Lower leg skin (tissue), 4 donors: ENCODE data around the gene SMIM23. TPM values are rescaled to one million over a fixed set of nuclear protein-coding genes. Genes with fewer than 3 reads are reported as not detected.
"Not testable (repeated sequence)": the region's sequence is repeated elsewhere in the genome, so short reads cannot be mapped to it uniquely, and the experiment has no call there.

ENCODE experiments used
- DNase-seq, 2 donors: peaks; one replicate each; pipeline ENCODE4 v3.0.0-alpha.2; 2019; ENCODE audit warnings: low spot score in 2 of 2
- H3K4me3 ChIP-seq: fragments of 200-600 bp; sonication (generic); 2 replicates; pipeline ENCODE4 v1.5.1; 2017; ENCODE audit warnings: mild to moderate bottlenecking, low read depth; ENCODE audit not compliant: poor library complexity, severe bottlenecking
- POLR2A ChIP-seq, 2 donors: fragments of 450-650 bp; IDR thresholded peaks; one replicate each; pipeline ENCODE4 v1.6.1; 2016 to 2017; ENCODE audit warnings: antibody characterized with exemption in 2 of 2, mild to moderate bottlenecking in 1 of 2, moderate library complexity in 1 of 2
- WGBS, 2 donors: methylation state at CpG; one replicate each; pipeline ENCODE4 v1.1.5; 2018; 5-methylcytosine and 5-hydroxymethylcytosine counted together
- intact Hi-C: fragments of 100-400 bp; cut with DNase I; formaldehyde crosslinking; loops from one replicate; pipeline ENCODE4 v1.15.0; 2023; ENCODE audit warnings: low total_unique reads
- total RNA-seq, 4 donors: library from RNA; depleted of rRNA; stranded (reverse); fragments of >200 nt; gene quantifications; one replicate each; pipeline ENCODE4 v1.1.0, GENCODE V29; 2016
- TF ChIP-seq, protein P1 (sequence below), 3 donors: fragments of 450-650 bp; IDR thresholded peaks; one replicate each; pipeline ENCODE4 v1.5.1; 2016; ENCODE audit warnings: antibody characterized with exemption in 3 of 3, mild to moderate bottlenecking in 3 of 3, moderate library complexity in 2 of 3

SMIM23 gene
- total RNA-seq, 4 donors from 2014 or later: not detected

DNA sequence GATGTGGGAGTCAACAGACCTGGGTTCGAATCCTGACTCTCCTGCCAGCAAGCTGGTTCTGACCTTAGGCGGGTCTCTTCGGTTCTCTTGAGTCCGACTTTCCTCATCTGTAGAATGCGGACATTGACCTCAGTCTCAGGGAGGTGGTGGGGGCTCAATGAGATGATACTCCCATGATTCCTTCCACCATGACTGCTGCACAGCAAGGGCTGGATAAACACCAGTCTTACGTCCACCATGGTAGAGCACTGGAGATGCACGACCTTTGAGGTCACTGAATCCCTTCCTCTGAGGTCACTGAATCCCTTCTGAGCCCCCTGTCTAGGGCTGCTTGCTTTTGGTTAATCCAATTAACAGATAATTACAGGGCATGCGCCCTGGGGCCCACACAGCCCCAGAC lies 12.5 kb upstream of the SMIM23 start:
- TF ChIP-seq, protein P1, sequence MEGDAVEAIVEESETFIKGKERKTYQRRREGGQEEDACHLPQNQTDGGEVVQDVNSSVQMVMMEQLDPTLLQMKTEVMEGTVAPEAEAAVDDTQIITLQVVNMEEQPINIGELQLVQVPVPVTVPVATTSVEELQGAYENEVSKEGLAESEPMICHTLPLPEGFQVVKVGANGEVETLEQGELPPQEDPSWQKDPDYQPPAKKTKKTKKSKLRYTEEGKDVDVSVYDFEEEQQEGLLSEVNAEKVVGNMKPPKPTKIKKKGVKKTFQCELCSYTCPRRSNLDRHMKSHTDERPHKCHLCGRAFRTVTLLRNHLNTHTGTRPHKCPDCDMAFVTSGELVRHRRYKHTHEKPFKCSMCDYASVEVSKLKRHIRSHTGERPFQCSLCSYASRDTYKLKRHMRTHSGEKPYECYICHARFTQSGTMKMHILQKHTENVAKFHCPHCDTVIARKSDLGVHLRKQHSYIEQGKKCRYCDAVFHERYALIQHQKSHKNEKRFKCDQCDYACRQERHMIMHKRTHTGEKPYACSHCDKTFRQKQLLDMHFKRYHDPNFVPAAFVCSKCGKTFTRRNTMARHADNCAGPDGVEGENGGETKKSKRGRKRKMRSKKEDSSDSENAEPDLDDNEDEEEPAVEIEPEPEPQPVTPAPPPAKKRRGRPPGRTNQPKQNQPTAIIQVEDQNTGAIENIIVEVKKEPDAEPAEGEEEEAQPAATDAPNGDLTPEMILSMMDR (IDR thresholded peaks at IDR 0.05): no peak
- TF ChIP-seq POLR2A (IDR thresholded peaks at IDR 0.05): no peak
- no peak for DNase-seq
- intact Hi-C loops: no loop called here
- H3K4me3 ChIP-seq: no peak overlapping the region
- 80 to 85% methylated on average over 8 of the region's 8 CpGs for WGBS, 2 donors

DNA sequence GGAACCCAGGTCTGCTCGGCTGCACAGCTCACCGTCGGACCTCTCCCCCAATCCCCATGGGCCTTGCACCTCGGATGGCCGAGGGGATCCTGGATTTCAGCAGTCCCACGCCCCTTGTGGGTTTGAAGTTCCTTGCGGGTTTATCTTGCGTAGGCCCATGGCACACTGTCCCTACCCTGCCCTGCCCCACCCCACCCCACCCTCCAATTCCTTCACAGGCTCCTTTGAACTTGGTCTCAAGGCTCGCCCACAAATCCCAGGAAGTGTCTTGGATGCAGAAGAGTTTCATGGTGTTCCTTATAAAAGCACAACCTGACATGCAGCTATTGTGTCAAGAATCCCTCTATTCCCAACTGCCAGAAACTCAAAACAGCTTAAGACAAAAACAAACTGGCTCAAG lies 11.2 kb upstream of the SMIM23 start:
- 83 to 94% methylated on average over 9 of the region's 9 CpGs for WGBS, 2 donors

GRCh38 chr5:171776213-171776612 lies 9.4 kb upstream of the SMIM23 start:
- TF ChIP-seq, protein P1 (IDR thresholded peaks at IDR 0.05): no peak
- no peak for TF ChIP-seq POLR2A (IDR thresholded peaks at IDR 0.05)
- no peak for DNase-seq
- intact Hi-C loops: no loop called here
- no peak overlapping the region for H3K4me3 ChIP-seq
- 66 to 72% methylated on average over 11 to 12 of the region's 12 CpGs for WGBS, 2 donors

More for the DNA sequence above, 11.2 kb upstream of the SMIM23 start:
- DNase-seq: no peak
- intact Hi-C loops: no loop called here
- no peak for TF ChIP-seq POLR2A (IDR thresholded peaks at IDR 0.05)
- TF ChIP-seq, protein P1 (IDR thresholded peaks at IDR 0.05): no peak
- H3K4me3 ChIP-seq: no peak overlapping the region

- TF ChIP-seq POLR2A (IDR thresholded peaks at IDR 0.05): no peak
- TF ChIP-seq, protein P1 (IDR thresholded peaks at IDR 0.05): no peak
- WGBS, 2 donors: 56 to 69% methylated on average over 19 of the region's 19 CpGs
- intact Hi-C loops: no loop called here
- no peak for DNase-seq
- no peak overlapping the region for H3K4me3 ChIP-seq
Measured at GRCh38 chr5:171776770-171777759, 8.6 kb upstream of the SMIM23 start.

- intact Hi-C loops, DNase-seq, H3K4me3 ChIP-seq: not testable (repeated sequence)
- 60 to 84% methylated on average over 4 of the region's 4 CpGs for WGBS, 2 donors
Measured at GRCh38 chr5:171781744-171782143, 3.9 kb upstream of the SMIM23 start.

DNA sequence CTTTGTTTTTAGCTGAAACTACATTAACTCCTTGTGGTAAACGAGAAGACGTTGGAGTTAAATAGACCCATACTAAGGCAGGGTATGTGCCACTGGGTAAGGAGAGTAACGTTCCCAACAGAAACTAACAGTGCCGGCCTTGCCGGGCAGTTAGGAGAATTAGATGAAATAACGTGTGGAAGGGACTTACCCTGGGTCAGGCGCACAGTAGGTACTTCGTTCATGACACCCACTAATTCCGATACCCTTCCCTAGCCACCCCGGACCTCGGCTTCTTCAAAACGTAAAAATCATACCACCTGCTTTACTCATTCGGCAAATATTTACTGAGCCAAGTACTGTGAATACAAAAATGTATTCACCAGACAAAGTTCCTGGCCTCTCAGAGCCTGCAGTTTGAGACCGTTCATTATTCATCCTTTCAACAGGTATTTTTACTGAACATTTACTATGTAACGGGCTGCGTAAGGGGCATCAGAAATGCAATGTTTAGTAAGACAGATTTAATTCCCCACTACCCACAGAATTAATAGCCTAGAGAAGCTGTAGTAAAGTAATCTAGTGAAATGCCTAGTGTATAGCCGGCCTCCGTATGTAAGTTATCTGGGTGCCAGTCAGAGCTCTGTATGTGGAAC lies 3.2 kb upstream of the SMIM23 start:
- H3K4me3 ChIP-seq: no peak overlapping the region
- intact Hi-C loops: no loop called here
- TF ChIP-seq, protein P1 (IDR thresholded peaks at IDR 0.05): no peak
- no peak for TF ChIP-seq POLR2A (IDR thresholded peaks at IDR 0.05)
- 89 to 91% methylated on average over 18 of the region's 18 CpGs for WGBS, 2 donors
- DNase-seq: no peak
